ENCODE measurements around the gene DRAM1.
"Not testable (repeated sequence)": the region's sequence is repeated elsewhere in the genome, so short reads cannot be mapped to it uniquely, and the experiment has no call there.

The DRAM1 gene

DNA sequence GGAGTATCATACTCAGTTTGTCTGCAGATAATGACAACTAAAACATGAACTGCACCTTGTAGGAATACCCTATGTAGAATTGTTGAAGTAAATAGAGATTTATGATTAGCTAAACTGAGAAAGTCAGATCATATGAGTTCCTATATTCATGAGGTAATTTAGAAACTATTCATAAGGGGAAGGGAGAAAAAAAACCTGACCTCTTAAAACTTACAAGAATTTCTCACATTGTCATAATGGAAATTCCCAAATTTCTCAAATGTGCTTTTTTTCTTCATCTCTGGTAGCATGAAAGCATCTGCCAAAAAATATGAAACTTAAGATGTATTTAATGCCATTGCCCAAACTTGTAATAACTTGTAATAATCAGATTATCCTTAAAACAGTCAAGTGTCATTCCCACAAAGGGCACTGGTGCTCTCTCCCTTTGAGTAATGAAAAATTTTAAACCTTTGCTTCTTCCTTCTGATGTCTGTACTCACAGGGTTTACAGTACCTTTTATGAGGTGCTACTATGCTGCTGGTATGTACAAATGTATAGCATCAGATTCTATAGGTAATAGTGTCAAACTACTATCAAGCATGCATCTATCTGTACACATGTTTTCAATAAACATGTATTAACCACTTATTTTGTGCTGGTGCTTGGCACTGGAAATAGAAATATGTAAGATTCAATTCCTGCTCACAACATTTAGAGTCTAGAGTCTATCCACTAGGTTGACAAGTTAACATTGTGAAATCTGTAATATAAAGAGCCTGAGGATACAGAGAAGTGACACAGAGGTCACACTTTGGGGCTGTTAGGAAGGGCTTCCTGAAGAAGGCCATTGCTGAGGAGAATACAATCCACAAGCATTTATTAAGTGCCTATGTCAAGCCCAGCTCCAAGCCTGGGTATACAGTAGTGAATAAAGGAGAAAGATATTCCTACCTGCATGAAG lies 17.4 kb upstream of the DRAM1 start:
- DNase-seq (ENCODE audit: low read depth in 3 of 3), result no peak

GRCh38 chr12:101861688-101862087 lies 15.7 kb upstream of the DRAM1 start:
- DNase-seq (ENCODE audit: low read depth in 3 of 3), result not testable (repeated sequence)

DNA sequence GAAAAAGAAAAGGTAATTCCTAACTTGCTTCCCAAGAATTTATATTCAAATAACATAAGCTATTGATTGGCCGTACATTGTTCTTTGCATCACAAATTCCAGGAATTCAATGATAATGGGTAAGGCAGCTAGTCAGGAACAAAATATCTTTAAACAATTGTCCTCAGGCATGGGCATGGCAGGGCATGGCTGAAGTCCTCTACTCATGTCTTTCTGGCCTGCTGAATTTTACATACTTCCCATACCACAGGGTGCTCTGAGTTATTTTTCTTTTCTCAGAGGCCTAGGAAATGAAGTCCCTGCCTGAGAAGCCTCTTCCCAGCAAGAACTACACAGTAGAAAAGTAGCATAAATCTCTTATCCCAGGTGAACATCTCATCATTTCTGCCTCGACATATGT lies 15.1 kb upstream of the DRAM1 start:
- DNase-seq (ENCODE audit: low read depth in 3 of 3), result no peak

- DNase-seq (ENCODE audit: low read depth in 3 of 3), result no peak
These were observed 13.4 kb upstream of the DRAM1 start for GRCh38 chr12:101863981-101864380.

DNA sequence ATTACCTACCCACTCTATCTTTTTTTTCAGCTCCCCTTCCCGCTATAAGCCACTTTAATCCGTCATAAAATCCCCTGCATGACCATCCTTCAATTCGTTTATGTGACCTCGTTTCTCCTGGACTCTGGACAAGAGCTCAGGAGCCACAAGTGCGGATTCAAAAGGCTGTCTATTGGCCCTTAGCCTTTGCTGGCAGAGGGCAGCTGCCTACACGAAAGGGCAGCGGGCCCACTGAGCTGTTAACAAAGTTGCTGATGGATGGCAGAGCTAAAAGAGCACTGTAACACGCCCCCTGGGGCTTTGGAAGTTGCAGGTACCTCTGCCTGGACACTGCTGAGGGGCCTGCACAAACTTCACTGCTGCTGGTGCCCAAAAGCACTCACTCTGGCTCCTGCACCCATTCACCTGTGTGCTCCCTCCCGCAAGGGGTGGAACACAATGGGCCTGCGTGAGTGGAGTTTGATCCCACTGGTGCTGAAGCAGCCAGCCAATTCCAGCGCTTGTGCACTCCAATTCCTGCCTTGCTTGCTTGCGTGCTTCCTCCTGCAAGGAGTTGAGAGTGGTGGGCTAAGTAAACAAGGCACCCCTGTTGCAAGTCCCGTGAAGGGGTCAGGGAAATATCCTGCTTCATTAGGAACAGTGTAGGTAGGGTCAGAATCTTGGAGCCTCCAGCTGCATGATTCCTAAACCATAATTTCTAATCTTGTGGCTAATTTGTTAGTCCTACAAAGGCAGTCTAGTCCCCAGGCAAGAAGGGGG lies 10.6 kb upstream of the DRAM1 start:
- no peak for DNase-seq (ENCODE audit: low read depth in 3 of 3)

DNA sequence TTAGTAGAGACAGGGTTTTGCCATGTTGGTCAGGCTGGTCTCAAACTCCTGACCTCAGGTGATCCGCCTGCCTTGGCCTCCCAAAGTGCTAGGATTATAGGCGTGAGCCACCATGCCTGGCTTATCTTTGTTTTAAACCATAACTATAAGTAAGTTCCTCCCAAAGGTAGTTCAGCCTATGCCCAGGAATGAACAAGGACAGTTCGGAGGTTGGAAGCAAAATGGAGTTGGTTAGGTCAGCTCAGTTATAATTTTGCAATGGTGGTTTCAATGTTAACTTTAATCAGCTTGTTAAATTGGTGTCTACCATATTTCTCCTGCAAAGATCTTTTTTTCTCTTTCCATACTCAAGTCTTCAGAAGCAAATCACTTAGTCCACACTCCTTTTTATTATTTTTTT lies 9.8 kb upstream of the DRAM1 start:
- not testable (repeated sequence) for DNase-seq (ENCODE audit: low read depth in 3 of 3)

GRCh38 chr12:101870925-101871324 lies 6.5 kb upstream of the DRAM1 start:
- DNase-seq (ENCODE audit: low read depth in 3 of 3), result no peak

GRCh38 chr12:101875162-101875561 lies 2.2 kb upstream of the DRAM1 start:
- no peak for DNase-seq (ENCODE audit: low read depth in 3 of 3)

GRCh38 chr12:101876322-101876860 lies 989 bp upstream of the DRAM1 start:
- DNase-seq (ENCODE audit: low read depth in 3 of 3), result no peak

GRCh38 chr12:101877806-101878242 lies 444 bp downstream of the DRAM1 start:
- no peak for DNase-seq (ENCODE audit: low read depth in 3 of 3)

DNA sequence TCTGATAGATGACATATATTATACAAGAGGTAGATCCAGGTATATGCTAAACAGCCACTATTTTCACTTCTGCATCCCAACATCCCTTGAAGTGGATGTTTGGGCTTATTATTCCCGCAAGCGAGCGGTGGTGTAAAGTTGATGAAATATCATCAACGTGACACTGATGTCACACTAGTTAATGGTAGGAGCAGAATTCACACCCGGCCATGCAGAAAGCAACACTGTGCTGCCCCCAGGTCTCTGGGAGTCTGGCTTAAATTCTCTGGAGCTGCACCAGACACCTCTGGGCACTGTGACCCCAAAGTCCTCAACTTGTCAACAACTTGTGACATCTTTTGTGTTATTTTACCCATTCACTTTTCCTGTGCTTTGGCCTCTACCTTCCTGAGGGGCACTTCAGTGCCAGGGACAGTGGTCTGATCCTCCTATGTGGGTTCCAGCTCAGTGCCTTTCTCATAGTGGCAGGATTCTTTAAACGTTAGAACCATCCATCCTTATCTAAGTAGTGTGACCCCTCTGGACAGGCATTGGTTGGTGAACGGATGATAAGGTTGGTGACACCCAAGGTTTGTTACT lies 952 bp downstream of the DRAM1 start:
- no peak for DNase-seq (ENCODE audit: low read depth in 3 of 3)

GRCh38 chr12:101880769-101881168 lies 3.4 kb downstream of the DRAM1 start:
- DNase-seq (ENCODE audit: low read depth in 3 of 3), result no peak

GRCh38 chr12:101881228-101881627 lies 3.8 kb downstream of the DRAM1 start:
- DNase-seq (ENCODE audit: low read depth in 3 of 3), result no peak

GRCh38 chr12:101884174-101884573 lies 6.8 kb downstream of the DRAM1 start:
- no peak for DNase-seq (ENCODE audit: low read depth in 3 of 3)

DNA sequence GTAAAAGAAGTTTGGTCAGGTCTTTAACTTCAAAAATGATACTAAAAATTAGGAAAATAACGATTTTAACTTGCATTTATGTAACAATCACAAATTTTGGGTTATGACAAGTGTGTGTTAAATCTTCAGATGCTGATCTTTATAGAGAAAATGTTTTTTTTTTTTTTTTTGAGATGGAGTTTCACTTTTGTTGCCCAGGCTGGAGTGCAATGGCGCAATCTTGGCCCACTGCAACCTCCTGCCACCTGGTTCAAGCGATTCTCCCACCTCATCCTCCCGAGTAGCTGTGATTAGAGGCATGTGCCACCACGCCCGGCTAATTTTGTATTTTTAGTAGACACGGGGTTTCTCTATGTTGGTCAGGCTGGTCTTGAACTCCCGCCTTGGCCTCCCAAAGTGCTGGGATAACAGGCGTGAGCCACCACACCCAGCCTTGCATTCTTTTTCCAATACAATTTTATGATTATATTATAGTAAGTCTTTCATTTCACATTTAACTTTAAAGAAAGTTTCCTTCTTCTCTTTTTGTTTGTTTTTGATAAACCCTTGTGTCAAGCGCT lies 7.5 kb downstream of the DRAM1 start:
- DNase-seq (ENCODE audit: low read depth in 3 of 3), result not testable (repeated sequence)

- DNase-seq (ENCODE audit: low read depth in 3 of 3), result no peak
These were observed 8.7 kb downstream of the DRAM1 start for GRCh38 chr12:101885912-101886561.

GRCh38 chr12:101889211-101889752 lies 11.9 kb downstream of the DRAM1 start:
- DNase-seq (ENCODE audit: low read depth in 3 of 3), result no peak

DNA sequence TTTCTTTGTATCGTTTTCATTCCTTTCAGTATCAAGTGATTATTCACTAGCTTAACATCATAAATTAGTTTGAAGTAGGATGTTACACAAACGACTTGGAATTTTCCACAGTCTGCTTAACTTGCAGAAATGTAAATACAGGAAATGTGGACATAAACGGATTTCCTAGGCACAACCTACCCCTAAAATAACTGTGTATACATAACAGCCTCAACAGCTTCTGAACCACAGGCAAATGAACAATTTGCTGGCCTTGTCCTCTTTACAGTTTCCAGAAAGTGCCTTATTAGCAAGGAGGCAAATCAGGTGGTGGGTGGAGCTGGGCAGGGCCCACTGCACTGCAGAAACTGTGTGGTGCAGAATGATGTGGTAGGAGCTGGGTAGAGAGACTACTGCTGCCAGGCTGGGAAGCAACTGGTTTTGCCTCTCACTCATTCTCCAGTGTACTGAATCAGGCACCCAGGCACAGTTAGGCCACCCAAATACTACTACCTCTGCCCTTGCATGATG lies 14.1 kb downstream of the DRAM1 start:
- no peak for DNase-seq (ENCODE audit: low read depth in 3 of 3)

GRCh38 chr12:101892794-101893193 lies 15.4 kb downstream of the DRAM1 start:
- no peak for DNase-seq (ENCODE audit: low read depth in 3 of 3)

- DNase-seq (ENCODE audit: low read depth in 3 of 3), result no peak
These were observed 24.4 kb downstream of the DRAM1 start for GRCh38 chr12:101901777-101902176.

DNA sequence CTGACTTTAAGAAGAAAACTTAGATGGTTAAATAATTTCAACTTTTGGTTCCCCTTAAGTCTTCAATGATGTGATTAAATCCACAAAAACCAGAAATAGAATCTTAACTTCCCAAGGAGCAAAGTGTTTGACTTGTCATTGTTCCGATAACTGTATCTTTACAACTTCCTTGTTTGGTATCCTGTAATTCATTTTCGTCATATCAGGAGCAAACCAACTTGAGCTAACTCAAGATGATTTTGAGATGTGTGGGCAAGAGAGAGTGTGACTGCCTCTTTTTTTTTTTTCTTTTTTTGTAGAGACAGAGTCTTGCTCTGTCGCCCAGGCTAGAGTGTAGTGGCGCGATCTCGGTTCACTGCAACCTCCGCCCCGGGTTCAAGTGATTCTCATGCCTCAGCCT lies 25.3 kb downstream of the DRAM1 start:
- no peak for DNase-seq (ENCODE audit: low read depth in 3 of 3)

Measured in stimulated activated CD4-positive, alpha-beta T cell treated with anti-CD3 and anti-CD28 coated beads, TNF-alpha, amount 100 ng/mL, for 24 hours (primary cell).